GM20000 (cell line): ENCODE results near the gene FCRL5.
"Not testable (repeated sequence)": the region's sequence is repeated elsewhere in the genome, so short reads cannot be mapped to it uniquely, and the experiment has no call there.

Source experiments
- DNase-seq: peaks from one replicate; pipeline ENCODE4 v3.0.0; 2012; ENCODE audit warnings: low spot score
- CTCF ChIP-seq: IDR thresholded peaks from 2 replicates; pipeline ENCODE4 v1.5.1; 2012; ENCODE audit warnings: mild to moderate bottlenecking, control low read depth; ENCODE audit errors: extremely low read depth, missing control alignments

The FCRL5 gene

GRCh38 chr1:157496121-157496526, 56.2 kb downstream of the FCRL5 start:
- peak; percentile 46 for DNase-seq
- TF ChIP-seq CTCF: peak; percentile 70

GRCh38 chr1:157495285-157495684, 57.0 kb downstream of the FCRL5 start:
- DNase-seq: no peak
- TF ChIP-seq CTCF: no peak

DNA sequence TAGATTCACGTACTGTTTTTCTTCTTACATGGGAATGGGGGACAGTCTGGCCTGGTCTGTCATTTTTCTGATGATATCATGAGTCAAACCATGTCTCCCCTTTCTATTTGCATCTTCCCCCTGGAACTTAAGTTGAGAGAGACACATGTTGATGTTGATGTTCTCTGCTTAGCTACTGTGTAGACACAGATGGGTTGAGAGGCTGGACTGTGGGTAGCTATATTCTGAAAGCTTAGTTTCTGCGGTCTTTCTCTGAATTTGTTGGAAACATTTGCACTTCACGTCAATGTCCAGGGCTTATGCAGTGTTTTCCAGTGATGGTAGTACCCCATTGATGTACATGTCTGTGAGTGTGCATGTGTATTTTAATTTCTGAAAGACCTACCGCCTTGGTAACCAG, 58.2 kb downstream of the FCRL5 start:
- DNase-seq: no peak
- no peak for TF ChIP-seq CTCF

DNA sequence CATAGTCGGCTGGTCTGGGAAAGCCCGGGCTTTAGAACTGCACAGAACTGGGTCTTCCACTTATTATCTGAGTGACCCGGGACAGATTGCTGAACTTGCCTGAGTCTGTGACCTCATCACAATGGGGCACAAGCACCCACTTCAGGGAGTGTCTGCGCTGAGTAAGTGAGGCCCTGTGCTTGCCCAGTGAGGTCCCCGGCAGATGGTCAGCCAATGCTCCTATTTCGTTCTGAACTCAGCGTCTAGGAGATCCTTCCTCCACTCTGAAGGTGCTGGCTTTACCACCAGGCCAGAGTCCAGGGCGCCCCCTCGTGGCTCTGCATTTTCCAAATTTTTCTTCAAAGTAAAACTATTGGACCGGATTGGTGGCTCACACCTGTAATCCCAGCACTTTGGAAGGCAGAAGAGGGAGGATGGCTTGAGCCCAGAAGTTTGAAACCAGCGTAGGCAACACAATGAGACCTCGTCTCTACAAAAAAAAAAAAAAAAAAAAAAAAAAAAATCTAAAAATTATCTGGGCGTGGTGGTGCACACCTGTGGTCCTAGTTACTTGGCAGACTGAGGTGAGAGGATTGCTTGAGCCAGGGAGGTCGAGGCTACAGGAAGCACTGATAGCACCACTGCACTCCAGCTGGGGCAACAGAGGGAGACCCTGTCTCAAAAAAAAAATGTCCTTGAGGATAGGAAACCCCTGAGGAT, 61.7 kb downstream of the FCRL5 start:
- peak; percentile 53 for DNase-seq
- TF ChIP-seq CTCF: peak; percentile 49

DNA sequence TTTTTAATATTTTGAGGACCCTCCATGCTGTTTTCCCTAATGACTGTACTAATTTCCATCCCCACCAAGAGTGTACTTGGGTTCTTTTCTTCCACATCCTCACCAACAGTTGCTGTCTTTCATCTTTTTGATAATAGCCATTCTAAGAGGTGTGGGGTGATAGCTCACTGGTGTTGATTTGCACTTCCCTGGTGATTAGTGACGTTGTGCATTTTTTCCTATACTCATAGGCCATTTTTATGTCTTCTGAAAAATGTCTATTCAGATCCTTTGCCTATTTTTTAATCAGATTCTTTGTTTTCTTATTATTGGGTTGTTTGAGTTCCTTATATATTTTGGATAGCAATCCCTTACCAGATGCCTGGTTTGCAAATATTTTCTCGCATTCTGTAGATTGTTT, 64.2 kb downstream of the FCRL5 start:
- no peak for TF ChIP-seq CTCF
- DNase-seq: no peak

- no peak for DNase-seq
- TF ChIP-seq CTCF: no peak
These were observed 64.8 kb downstream of the FCRL5 start for GRCh38 chr1:157487504-157487903.

- DNase-seq: no peak
- no peak for TF ChIP-seq CTCF
These were observed 65.2 kb downstream of the FCRL5 start for GRCh38 chr1:157487096-157487495.

DNA sequence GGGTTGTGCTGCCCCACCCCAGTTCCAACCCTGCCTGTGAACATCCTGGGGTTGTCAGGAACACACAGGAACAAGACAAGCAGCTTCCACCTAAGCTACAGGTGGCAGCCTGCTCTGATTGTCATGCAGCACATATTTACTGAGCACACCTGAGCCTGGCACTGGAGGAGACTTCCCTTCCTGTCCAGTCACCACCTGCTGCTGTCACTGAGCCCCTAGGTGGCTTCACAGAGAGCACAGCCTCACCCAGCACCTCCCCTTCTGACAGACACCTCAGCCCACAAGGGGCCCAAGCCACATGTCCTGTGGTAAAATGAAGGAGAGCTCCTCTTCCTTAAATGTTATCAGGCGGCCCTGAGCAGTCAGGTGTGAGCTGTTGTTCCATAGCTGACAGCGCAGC, 65.9 kb downstream of the FCRL5 start:
- not testable (repeated sequence) for DNase-seq
